Hepatocyte (in vitro differentiated cells): ENCODE data around the gene TFF2. TPM values are rescaled to one million over a fixed set of nuclear protein-coding genes. Genes with fewer than 3 reads are reported as not detected.

Experiments used
- DNase-seq: peaks from one replicate; pipeline ENCODE4 v3.0.0-alpha.2; 2016; ENCODE audit warnings: low spot score
- H2AFZ ChIP-seq: fragments of 200-600 bp; sonication (generic); 2 replicates; pipeline ENCODE4 v1.6.0; 2016; ENCODE audit warnings: antibody characterized with exemption, mild to moderate bottlenecking
- H3K27ac ChIP-seq: fragments of 200-600 bp; sonication (generic); 2 replicates; pipeline ENCODE4 v1.5.1; 2016; ENCODE audit warnings: mild to moderate bottlenecking
- H3K27me3 ChIP-seq: fragments of 200-600 bp; sonication (generic); 2 replicates; pipeline ENCODE4 v1.6.1; 2016
- H3K36me3 ChIP-seq: fragments of 200-600 bp; sonication (generic); replicated peaks from 2 replicates; pipeline ENCODE4 v1.5.1; 2016; ENCODE audit warnings: low read depth; ENCODE audit not compliant: insufficient read depth
- H3K4me1 ChIP-seq: fragments of 200-600 bp; sonication (generic); 2 replicates; pipeline ENCODE4 v1.5.1; 2016; ENCODE audit warnings: mild to moderate bottlenecking, moderate library complexity; ENCODE audit not compliant: insufficient read depth
- H3K4me2 ChIP-seq: fragments of 200-600 bp; sonication (generic); 2 replicates; pipeline ENCODE4 v1.6.0; 2016
- H3K4me3 ChIP-seq: fragments of 200-600 bp; sonication (generic); 2 replicates; pipeline ENCODE4 v1.5.1; 2016; ENCODE audit warnings: mild to moderate bottlenecking
- H3K79me2 ChIP-seq: fragments of 200-600 bp; sonication (generic); 2 replicates; pipeline ENCODE4 v1.6.0; 2017; ENCODE audit warnings: mild to moderate bottlenecking
- H3K9me2 ChIP-seq: fragments of 200-600 bp; sonication (generic); replicated peaks from 2 replicates; pipeline ENCODE4 v1.6.0; 2017; ENCODE audit warnings: mild to moderate bottlenecking; ENCODE audit not compliant: insufficient read depth
- H3K9me3 ChIP-seq: fragments of 200-600 bp; sonication (generic); 2 replicates; pipeline ENCODE4 v1.5.1; 2016; ENCODE audit warnings: low read depth, mild to moderate bottlenecking
- H4K20me1 ChIP-seq: fragments of 200-600 bp; sonication (generic); 2 replicates; pipeline ENCODE4 v1.6.0; 2016; ENCODE audit warnings: mild to moderate bottlenecking; ENCODE audit not compliant: insufficient read depth, poor library complexity, severe bottlenecking
- EZH2 ChIP-seq: fragments of 200-600 bp; sonication (generic); IDR thresholded peaks from 2 replicates; pipeline ENCODE4 v1.6.1; 2016; ENCODE audit warnings: antibody characterized with exemption, mild to moderate bottlenecking, borderline replicate concordance
- EZH2phosphoT487 ChIP-seq: fragments of 200-600 bp; sonication (generic); IDR thresholded peaks from one replicate; pipeline ENCODE4 v1.6.1; 2018; ENCODE audit warnings: antibody characterized with exemption, mild to moderate bottlenecking, low read depth, moderate library complexity; ENCODE audit not compliant: unreplicated experiment, severe bottlenecking
- WGBS: methylation state at CpG from one replicate; pipeline ENCODE4 v1.1.6; 2016; ENCODE audit warnings: low lambda C conversion rate; ENCODE audit errors: missing lambda C conversion rate; 5-methylcytosine and 5-hydroxymethylcytosine counted together
- polyA plus RNA-seq: library from polyadenylated mRNA; unstranded; fragments of >200 nt; fragmentation: Nextera tagmentation; extraction: Ambion mirVana; gene quantifications from 2 replicates; pipeline ENCODE4 v1.2.1, GENCODE V29; 2016
- total RNA-seq: library from RNA; depleted of rRNA; stranded (reverse); fragments of >200 nt; gene quantifications from 2 replicates; pipeline ENCODE4 v1.2.3, GENCODE V29; 2014
- TF ChIP-seq, protein P1 (sequence below): fragments of 200-600 bp; sonication (generic); IDR thresholded peaks from 2 replicates; pipeline ENCODE4 v1.5.1; 2016; ENCODE audit warnings: antibody characterized with exemption, mild to moderate bottlenecking; ENCODE audit not compliant: poor library complexity

TFF2 gene
- total and polyA plus RNA-seq, 2 experiments from 2014 or later, result 23.9 to 28.1 TPM

DNA sequence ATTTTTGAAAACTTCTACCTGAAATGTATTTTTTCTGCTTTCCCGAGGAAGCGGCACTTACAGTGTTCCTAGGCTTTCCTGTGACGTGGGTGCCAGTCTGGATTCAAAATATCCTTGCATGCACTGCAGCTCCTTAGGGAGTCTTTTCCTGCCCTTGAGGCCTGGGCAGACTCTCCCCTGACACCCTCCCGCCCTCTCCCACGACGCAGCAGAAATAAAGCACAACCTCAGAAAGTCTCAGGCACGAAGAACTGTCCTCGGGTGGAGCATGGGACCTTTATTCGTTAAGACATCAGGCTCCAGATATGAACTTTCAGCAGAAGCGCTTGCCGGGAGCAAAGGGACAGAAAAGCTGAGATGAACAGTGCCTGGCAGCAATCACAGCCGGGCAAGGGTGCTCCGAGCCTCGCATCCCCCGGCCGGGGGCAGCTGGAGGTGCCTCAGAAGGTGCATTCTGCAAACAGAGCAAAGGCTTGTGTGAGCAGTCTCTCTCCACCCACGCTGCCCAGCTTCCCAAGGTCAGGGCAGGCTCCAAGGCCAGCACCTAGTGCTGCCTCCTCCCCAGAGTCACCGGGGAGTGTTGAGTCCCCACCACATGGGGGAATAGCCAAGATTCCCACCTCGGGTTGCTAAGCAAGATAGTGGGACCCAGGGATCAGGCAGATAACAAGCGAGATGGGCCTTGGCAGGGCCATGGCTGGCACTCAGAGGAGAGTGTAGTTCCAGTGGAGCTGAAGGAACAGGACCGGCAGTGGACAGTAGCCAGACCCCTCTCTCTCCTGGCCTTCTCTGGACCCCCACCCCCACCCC lies 38.8 kb downstream of the TFF2 start:
- Histone ChIP-seq H3K27me3 (no peaks in the 10 kb centered on the region), H3K79me2 (no peaks in the 10 kb centered on the region), H3K27ac (peak overlapping the region; percentile 27), H4K20me1 (no peaks in the 10 kb centered on the region), H2AFZ (no peak overlapping the region), H3K36me3 (no peaks in the 10 kb centered on the region), H3K4me1 (peaks cover 43% of the 10 kb centered on the region), H3K9me2 (no peaks in the 10 kb centered on the region), H3K4me3 (no peak overlapping the region), H3K4me2 (peak overlapping the region; percentile 14), H3K9me3 (no peaks in the 10 kb centered on the region)
- no peak for DNase-seq
- TF ChIP-seq, protein P1, sequence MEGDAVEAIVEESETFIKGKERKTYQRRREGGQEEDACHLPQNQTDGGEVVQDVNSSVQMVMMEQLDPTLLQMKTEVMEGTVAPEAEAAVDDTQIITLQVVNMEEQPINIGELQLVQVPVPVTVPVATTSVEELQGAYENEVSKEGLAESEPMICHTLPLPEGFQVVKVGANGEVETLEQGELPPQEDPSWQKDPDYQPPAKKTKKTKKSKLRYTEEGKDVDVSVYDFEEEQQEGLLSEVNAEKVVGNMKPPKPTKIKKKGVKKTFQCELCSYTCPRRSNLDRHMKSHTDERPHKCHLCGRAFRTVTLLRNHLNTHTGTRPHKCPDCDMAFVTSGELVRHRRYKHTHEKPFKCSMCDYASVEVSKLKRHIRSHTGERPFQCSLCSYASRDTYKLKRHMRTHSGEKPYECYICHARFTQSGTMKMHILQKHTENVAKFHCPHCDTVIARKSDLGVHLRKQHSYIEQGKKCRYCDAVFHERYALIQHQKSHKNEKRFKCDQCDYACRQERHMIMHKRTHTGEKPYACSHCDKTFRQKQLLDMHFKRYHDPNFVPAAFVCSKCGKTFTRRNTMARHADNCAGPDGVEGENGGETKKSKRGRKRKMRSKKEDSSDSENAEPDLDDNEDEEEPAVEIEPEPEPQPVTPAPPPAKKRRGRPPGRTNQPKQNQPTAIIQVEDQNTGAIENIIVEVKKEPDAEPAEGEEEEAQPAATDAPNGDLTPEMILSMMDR, result no peak
- TF ChIP-seq EZH2 (no peak), EZH2phosphoT487 (no peak)
- WGBS, result 78% methylated on average over 21 of the region's 21 CpGs

DNA sequence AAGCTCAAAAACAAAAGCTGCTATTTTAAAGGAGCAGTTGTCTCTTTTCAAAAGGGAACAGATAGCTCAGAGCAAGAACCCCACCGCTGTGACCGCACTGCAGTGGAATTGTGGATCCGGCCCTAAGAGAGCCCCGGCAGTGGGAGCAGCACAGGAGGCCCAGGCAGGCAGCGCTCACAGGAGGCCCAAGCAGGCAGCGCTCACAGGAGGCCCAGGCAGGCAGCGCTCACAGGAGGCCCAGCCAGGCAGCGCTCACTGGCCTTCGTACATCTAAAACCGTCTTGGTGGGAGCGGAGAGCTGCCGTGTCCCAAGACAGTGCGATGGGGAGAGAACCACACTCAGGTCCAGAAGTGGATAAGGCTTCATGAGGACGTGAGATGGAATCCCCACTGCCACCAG lies 39.6 kb downstream of the TFF2 start:
- no peaks in the 10 kb centered on the region for H3K9me2 ChIP-seq
- H3K36me3 ChIP-seq, result no peaks in the 10 kb centered on the region
- no peak overlapping the region for H2AFZ ChIP-seq
- no peaks in the 10 kb centered on the region for H4K20me1 ChIP-seq
- no peaks in the 10 kb centered on the region for H3K79me2 ChIP-seq
- peaks cover 39% of the 10 kb centered on the region for H3K4me1 ChIP-seq
- H3K4me2 ChIP-seq, result no peak overlapping the region
- no peaks in the 10 kb centered on the region for H3K9me3 ChIP-seq
- no peak for TF ChIP-seq EZH2phosphoT487
- TF ChIP-seq EZH2, result no peak
- TF ChIP-seq, protein P1, result no peak
- H3K4me3 ChIP-seq, result no peak overlapping the region
- no peak overlapping the region for H3K27ac ChIP-seq
- WGBS, result 97% methylated on average over 13 of the region's 14 CpGs
- no peaks in the 10 kb centered on the region for H3K27me3 ChIP-seq
- DNase-seq, result no peak

DNA sequence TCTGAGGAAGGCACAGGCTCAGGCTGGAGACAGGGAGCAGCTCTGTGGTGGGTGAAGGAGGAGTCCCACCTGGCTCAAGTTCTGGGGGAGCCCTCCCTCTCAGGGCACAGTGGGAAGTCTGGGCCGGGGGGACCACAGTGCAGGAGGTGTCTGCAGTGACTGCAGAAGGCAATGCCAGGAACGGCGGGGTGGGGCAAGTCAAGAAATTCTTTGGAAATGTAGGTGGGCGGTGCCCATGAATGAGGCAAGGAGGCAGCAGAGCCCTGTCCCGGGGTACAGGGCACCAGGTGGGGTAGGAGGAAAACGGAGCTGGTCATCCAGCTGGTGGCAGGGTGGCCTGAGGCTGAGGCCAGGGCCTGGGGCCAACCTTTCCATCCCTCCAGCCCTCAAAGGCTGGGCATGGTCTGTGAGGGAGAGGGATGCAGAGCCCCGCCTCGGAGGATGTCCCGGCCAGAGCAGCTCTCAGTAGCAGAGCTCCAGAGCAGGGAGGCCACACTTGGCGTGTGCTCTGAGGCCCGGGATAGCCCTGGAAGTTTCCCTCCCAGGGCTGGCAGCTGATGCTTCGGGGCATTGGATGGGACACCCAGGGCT lies 40.3 kb downstream of the TFF2 start:
- Histone ChIP-seq H3K27ac (no peak overlapping the region), H2AFZ (no peak overlapping the region), H3K27me3 (no peaks in the 10 kb centered on the region), H3K4me1 (peaks cover 32% of the 10 kb centered on the region), H3K36me3 (no peaks in the 10 kb centered on the region), H3K9me2 (no peaks in the 10 kb centered on the region), H3K4me3 (no peak overlapping the region), H4K20me1 (no peaks in the 10 kb centered on the region), H3K4me2 (no peak overlapping the region), H3K79me2 (no peaks in the 10 kb centered on the region), H3K9me3 (no peaks in the 10 kb centered on the region)
- WGBS, result 91% methylated on average over 12 of the region's 12 CpGs
- no peak for DNase-seq
- TF ChIP-seq EZH2, result no peak
- TF ChIP-seq, protein P1, result no peak
- no peak for TF ChIP-seq EZH2phosphoT487
